ENCODE results near the gene BBOF1.
"Not testable (repeated sequence)": the region's sequence is repeated elsewhere in the genome, so short reads cannot be mapped to it uniquely, and the experiment has no call there.

Gene BBOF1

GRCh38 chr14:74018586-74019407 lies at the start of gene BBOF1, which contains the start of gene ENTPD5:
Gene BBOF1, plus strand, starts transcription at chr14:74019349. Its CDS starts 130 bp downstream, at chr14:74019479.
Gene ENTPD5, minus strand, starts transcription at chr14:74019288. Its CDS starts 31,186 bp downstream, at chr14:73988102.
- in situ Hi-C loops (cut with MboI; ENCODE audit: low pct_unique_long_range_greater_than_20kb, low sequenced_read_pairs): no loop called here
- peak; percentile 80 for DNase-seq

GRCh38 chr14:73973497-73973896 lies 45.7 kb upstream of the BBOF1 start:
- DNase-seq: no peak
- in situ Hi-C loops (cut with MboI; ENCODE audit: low pct_unique_long_range_greater_than_20kb, low sequenced_read_pairs): no loop called here

- DNase-seq: no peak
- in situ Hi-C loops (cut with MboI; ENCODE audit: low pct_unique_long_range_greater_than_20kb, low sequenced_read_pairs): no loop called here
These were observed 43.0 kb upstream of the BBOF1 start for GRCh38 chr14:73976125-73976524.

- no peak for DNase-seq
- in situ Hi-C loops (cut with MboI; ENCODE audit: low pct_unique_long_range_greater_than_20kb, low sequenced_read_pairs): no loop called here
These were observed 41.3 kb upstream of the BBOF1 start for GRCh38 chr14:73977896-73978295.

GRCh38 chr14:73988065-73988464 lies 31.1 kb upstream of the BBOF1 start:
- DNase-seq: no peak
- in situ Hi-C loops (cut with MboI; ENCODE audit: low pct_unique_long_range_greater_than_20kb, low sequenced_read_pairs): no loop called here

- in situ Hi-C loops (cut with MboI; ENCODE audit: low pct_unique_long_range_greater_than_20kb, low sequenced_read_pairs): not testable (repeated sequence)
These were observed 30.5 kb upstream of the BBOF1 start for GRCh38 chr14:73988656-73989055.

GRCh38 chr14:73991092-73991491 lies 28.1 kb upstream of the BBOF1 start:
- DNase-seq: no peak
- in situ Hi-C loops (cut with MboI; ENCODE audit: low pct_unique_long_range_greater_than_20kb, low sequenced_read_pairs): no loop called here

More at GRCh38 chr14:73988656-73989055, 30.5 kb upstream of the BBOF1 start:
- DNase-seq: not testable (repeated sequence)

- in situ Hi-C loops (cut with MboI; ENCODE audit: low pct_unique_long_range_greater_than_20kb, low sequenced_read_pairs); DNase-seq: not testable (repeated sequence)
These were observed 24.2 kb upstream of the BBOF1 start for GRCh38 chr14:73994926-73995325.

GRCh38 chr14:73995977-73996378 lies 23.2 kb upstream of the BBOF1 start:
- in situ Hi-C loops (cut with MboI; ENCODE audit: low pct_unique_long_range_greater_than_20kb, low sequenced_read_pairs): no loop called here
- no peak for DNase-seq

GRCh38 chr14:73996731-73997107 lies 22.4 kb upstream of the BBOF1 start:
- in situ Hi-C loops (cut with MboI; ENCODE audit: low pct_unique_long_range_greater_than_20kb, low sequenced_read_pairs): no loop called here

GRCh38 chr14:73997108-73997943 lies 21.8 kb upstream of the BBOF1 start:
- in situ Hi-C loops (cut with MboI; ENCODE audit: low pct_unique_long_range_greater_than_20kb, low sequenced_read_pairs): no loop called here

More at GRCh38 chr14:73996731-73997107, 22.4 kb upstream of the BBOF1 start:
- DNase-seq: no peak

GRCh38 chr14:73997944-73998447 lies 21.2 kb upstream of the BBOF1 start:
- in situ Hi-C loops (cut with MboI; ENCODE audit: low pct_unique_long_range_greater_than_20kb, low sequenced_read_pairs): no loop called here
- DNase-seq: no peak

More at GRCh38 chr14:73997108-73997943, 21.8 kb upstream of the BBOF1 start:
- no peak for DNase-seq

- in situ Hi-C loops (cut with MboI; ENCODE audit: low pct_unique_long_range_greater_than_20kb, low sequenced_read_pairs): no loop called here
- DNase-seq: no peak
These were observed 20.4 kb upstream of the BBOF1 start for GRCh38 chr14:73998726-73999125.

GRCh38 chr14:74005664-74006063 lies 13.5 kb upstream of the BBOF1 start:
- not testable (repeated sequence) for DNase-seq

GRCh38 chr14:74008843-74009499 lies 10.2 kb upstream of the BBOF1 start:
- DNase-seq: no peak
- in situ Hi-C loops (cut with MboI; ENCODE audit: low pct_unique_long_range_greater_than_20kb, low sequenced_read_pairs): no loop called here

More at GRCh38 chr14:74005664-74006063, 13.5 kb upstream of the BBOF1 start:
- in situ Hi-C loops (cut with MboI; ENCODE audit: low pct_unique_long_range_greater_than_20kb, low sequenced_read_pairs): not testable (repeated sequence)

GRCh38 chr14:74014299-74014698 lies 4.8 kb upstream of the BBOF1 start:
- no peak for DNase-seq
- in situ Hi-C loops (cut with MboI; ENCODE audit: low pct_unique_long_range_greater_than_20kb, low sequenced_read_pairs): no loop called here

GRCh38 chr14:74015176-74015575 lies 4.0 kb upstream of the BBOF1 start:
- DNase-seq: peak; percentile 43
- in situ Hi-C loops (cut with MboI; ENCODE audit: low pct_unique_long_range_greater_than_20kb, low sequenced_read_pairs): no loop called here

- in situ Hi-C loops (cut with MboI; ENCODE audit: low pct_unique_long_range_greater_than_20kb, low sequenced_read_pairs): no loop called here
- DNase-seq: no peak
These were observed 3.2 kb upstream of the BBOF1 start for GRCh38 chr14:74015963-74016362.

- in situ Hi-C loops (cut with MboI; ENCODE audit: low pct_unique_long_range_greater_than_20kb, low sequenced_read_pairs): no loop called here
- DNase-seq: no peak
These were observed 969 bp upstream of the BBOF1 start for GRCh38 chr14:74018174-74018585.
